Right lobe of liver (tissue), 4 donors: Measurements from ENCODE around the gene ASB18.

ENCODE experiments used
- CTCF ChIP-seq, 4 donors: fragments of 200-600 bp in 3 of 4; fragments of 450-650 bp in 1 of 4; IDR thresholded peaks; one replicate each; pipeline versions ENCODE4 v1.5.1 to v1.8.0; 2016 to 2022; ENCODE audit warnings: antibody characterized with exemption in 4 of 4, mild to moderate bottlenecking in 2 of 4
- POLR2A ChIP-seq: fragments of 450-650 bp; IDR thresholded peaks from one replicate; pipeline ENCODE4 v1.6.1; 2017; ENCODE audit warnings: antibody characterized with exemption, mild to moderate bottlenecking
- donor health status: DM: no; HTN: no; CAD: no.
- donor health status: DM: no; HTN: no; CAD: no.
- donor health status: DM: no; HTN: yes; CAD: no.

GRCh38 chr2:236195726-236196125 lies 68.5 kb downstream of the ASB18 start:
- no peak for TF ChIP-seq POLR2A
- TF ChIP-seq CTCF (IDR thresholded peaks at IDR 0.05), result no peak
